ENCODE data around the gene TLL2.

The TLL2 gene

GRCh38 chr10:96488161-96488935 is 25.4 kb downstream of the TLL2 start:
- no peak for TF ChIP-seq Cebpa-rat (IDR thresholded peaks at IDR 0.05)
- H3K9ac ChIP-seq: no peak overlapping the region
- H3K4me2 ChIP-seq: no peak overlapping the region
- no peaks in the 10 kb centered on the region for H3K4me1 ChIP-seq
- no peaks in the 10 kb centered on the region for H3K27me3 ChIP-seq
- H3K4me3 ChIP-seq: no peak overlapping the region
- no peak overlapping the region for H3K27ac ChIP-seq
- no peaks in the 10 kb centered on the region for H3K36me3 ChIP-seq
- no peaks in the 10 kb centered on the region; a peak in 2 of 22 replicates for H4K20me1 ChIP-seq
- 0 out of 22 replicates have a peak, but pooled peaks cover 0 to under 1% (median 0%) of the 10 kb centered on the region in 11 experiments for H3K9me3 ChIP-seq (replicated peaks in 1 of 11)

DNA sequence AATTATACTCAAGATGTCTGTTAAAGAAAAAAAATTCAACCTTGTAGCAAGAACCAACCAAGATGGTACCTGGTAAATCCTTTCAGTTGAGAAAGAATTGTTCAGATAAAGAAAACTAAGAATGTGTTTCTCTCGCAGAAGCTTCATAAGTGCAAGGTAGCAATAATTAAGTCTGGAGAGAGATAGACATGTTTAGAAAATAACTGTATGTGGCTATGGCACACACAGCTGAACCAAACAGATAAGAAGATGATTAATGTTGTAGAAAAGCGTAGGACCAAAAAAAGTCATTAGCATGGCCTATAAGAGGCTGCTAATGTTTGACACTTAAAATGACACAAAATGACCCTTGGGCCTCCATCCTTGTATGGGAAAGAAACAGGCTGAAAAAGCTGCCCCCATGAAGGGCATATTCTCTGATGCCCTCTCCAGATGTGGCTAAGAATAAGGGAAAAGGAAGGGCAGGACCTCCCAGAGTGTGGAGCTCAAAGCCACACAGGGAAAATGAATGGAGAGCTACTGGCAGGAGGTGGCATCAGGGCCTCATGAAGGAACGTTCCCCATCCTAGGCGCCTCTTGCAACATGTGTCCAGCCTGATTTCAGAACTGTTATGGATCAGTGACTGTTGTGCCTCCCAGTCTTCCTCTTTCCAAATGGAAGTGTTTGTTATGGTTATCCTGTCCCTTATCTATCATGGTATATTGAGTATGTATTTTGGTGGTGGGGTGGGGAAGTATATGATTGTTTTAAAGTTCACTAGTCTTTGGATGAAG is 30.7 kb downstream of the TLL2 start:
- H3K4me2 ChIP-seq: no peak overlapping the region
- no peak overlapping the region for H3K27ac ChIP-seq
- no peak overlapping the region for H3K9ac ChIP-seq
- no peak for TF ChIP-seq Cebpa-rat (IDR thresholded peaks at IDR 0.05)
- 0 out of 22 replicates have a peak, but pooled peaks cover 0 to 6% (median 0%) of the 10 kb centered on the region in 11 experiments for H3K9me3 ChIP-seq (replicated peaks in 1 of 11)
- H3K4me3 ChIP-seq: no peak overlapping the region
- no peaks in the 10 kb centered on the region for H3K36me3 ChIP-seq
- H4K20me1 ChIP-seq: no peaks in the 10 kb centered on the region
- H3K27me3 ChIP-seq: no peaks in the 10 kb centered on the region
- no peaks in the 10 kb centered on the region for H3K4me1 ChIP-seq

- no peak overlapping the region for H3K27ac ChIP-seq
- H3K27me3 ChIP-seq: no peaks in the 10 kb centered on the region
- H3K4me1 ChIP-seq: no peaks in the 10 kb centered on the region
- 0 out of 22 replicates have a peak, but pooled peaks cover 0 to 6% (median 0%) of the 10 kb centered on the region in 11 experiments for H3K9me3 ChIP-seq (replicated peaks in 1 of 11)
- no peaks in the 10 kb centered on the region for H3K36me3 ChIP-seq
- no peak for TF ChIP-seq Cebpa-rat (IDR thresholded peaks at IDR 0.05)
- no peak overlapping the region for H3K4me2 ChIP-seq
- no peaks in the 10 kb centered on the region for H4K20me1 ChIP-seq
- no peak overlapping the region for H3K9ac ChIP-seq
- H3K4me3 ChIP-seq: no peak overlapping the region
Measured at GRCh38 chr10:96478355-96478754, 35.4 kb downstream of the TLL2 start.

DNA sequence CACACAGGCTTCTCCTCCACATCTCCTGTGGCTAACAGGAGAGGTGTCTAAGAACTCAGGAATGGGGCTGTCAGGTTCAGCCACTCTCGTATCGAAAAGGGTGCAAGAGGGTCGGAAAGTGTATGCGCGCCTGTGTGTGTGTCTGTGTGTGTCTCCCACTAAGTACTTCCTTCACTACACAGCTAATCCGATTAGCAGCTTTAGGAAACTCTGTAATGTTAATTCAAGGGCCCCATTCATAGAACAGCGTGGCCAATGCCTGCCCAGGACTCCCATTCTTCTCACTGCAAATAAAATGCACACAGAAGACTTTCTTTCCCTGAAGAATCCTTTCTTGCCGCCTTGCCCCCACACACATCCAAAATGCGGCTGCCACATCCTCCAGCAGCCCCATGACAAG is 39.9 kb downstream of the TLL2 start:
- Histone ChIP-seq H3K36me3 (no peaks in the 10 kb centered on the region), H3K27me3 (no peaks in the 10 kb centered on the region), H3K4me1 (no peaks in the 10 kb centered on the region), H4K20me1 (no peaks in the 10 kb centered on the region), H3K9me3 (replicated peaks in 1 of 11) (no peaks in the 10 kb centered on the region), H3K27ac (no peak overlapping the region), H3K4me2 (no peak overlapping the region), H3K4me3 (no peak overlapping the region), H3K9ac (no peak overlapping the region)
- TF ChIP-seq Cebpa-rat (IDR thresholded peaks at IDR 0.05): no peak

GRCh38 chr10:96470116-96470743 is 43.5 kb downstream of the TLL2 start:
- H3K4me2 ChIP-seq: no peak overlapping the region
- no peaks in the 10 kb centered on the region for H4K20me1 ChIP-seq
- no peak for TF ChIP-seq Cebpa-rat (IDR thresholded peaks at IDR 0.05)
- no peak overlapping the region for H3K9ac ChIP-seq
- no peak overlapping the region for H3K4me3 ChIP-seq
- no peak overlapping the region for H3K27ac ChIP-seq
- no peaks in the 10 kb centered on the region for H3K27me3 ChIP-seq
- H3K4me1 ChIP-seq: no peaks in the 10 kb centered on the region
- H3K9me3 ChIP-seq (replicated peaks in 1 of 11): no peaks in the 10 kb centered on the region
- H3K36me3 ChIP-seq: no peaks in the 10 kb centered on the region

DNA sequence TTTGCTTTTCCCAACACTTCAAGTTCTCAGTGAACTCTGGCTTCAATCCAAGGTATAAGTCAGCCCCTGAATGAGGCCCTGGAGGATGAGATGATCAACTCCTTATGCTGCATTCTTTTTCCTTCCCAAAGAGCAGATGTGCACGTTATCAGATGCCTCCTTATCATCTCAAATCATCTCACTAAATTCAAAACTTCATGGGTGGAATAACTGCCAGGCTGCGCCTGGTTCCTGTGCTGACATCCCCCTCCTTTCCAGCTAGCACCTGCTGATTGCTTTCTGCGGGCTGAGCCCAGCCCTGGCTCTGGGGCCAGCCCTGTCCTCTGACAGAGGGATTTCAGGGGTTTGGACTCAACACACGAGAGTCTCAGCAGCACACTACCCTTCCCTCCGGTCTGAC is 44.9 kb downstream of the TLL2 start:
- H3K4me3 ChIP-seq: no peak overlapping the region
- H3K4me1 ChIP-seq: peaks cover 0 to under 1% (median 0%) of the 10 kb centered on the region in 10 experiments; a peak in 1 of 20 replicates
- no peaks in the 10 kb centered on the region for H3K27me3 ChIP-seq
- no peak overlapping the region for H3K4me2 ChIP-seq
- H3K9ac ChIP-seq: no peak overlapping the region
- no peak overlapping the region for H3K27ac ChIP-seq
- no peak for TF ChIP-seq Cebpa-rat (IDR thresholded peaks at IDR 0.05)
- no peaks in the 10 kb centered on the region for H3K36me3 ChIP-seq
- H4K20me1 ChIP-seq: no peaks in the 10 kb centered on the region
- no peaks in the 10 kb centered on the region for H3K9me3 ChIP-seq (replicated peaks in 1 of 11)

- Histone ChIP-seq H4K20me1 (no peaks in the 10 kb centered on the region), H3K36me3 (no peaks in the 10 kb centered on the region), H3K27me3 (no peaks in the 10 kb centered on the region), H3K9me3 (replicated peaks in 1 of 11) (peaks cover 2 to 16% (median 7%) of the 10 kb centered on the region in 11 experiments), H3K4me3 (no peak overlapping the region), H3K9ac (no peak overlapping the region), H3K27ac (no peak overlapping the region), H3K4me1 (peaks cover 0 to 10% (median 6%) of the 10 kb centered on the region in 10 experiments; a peak in 9 of 20 replicates), H3K4me2 (no peak overlapping the region)
- TF ChIP-seq Cebpa-rat (IDR thresholded peaks at IDR 0.05): peak in 5 of 11 experiments; percentile 22 to 82 (median 54); a peak in 5 of 22 replicates
Measured at GRCh38 chr10:96465599-96465998, 48.1 kb downstream of the TLL2 start.

DNA sequence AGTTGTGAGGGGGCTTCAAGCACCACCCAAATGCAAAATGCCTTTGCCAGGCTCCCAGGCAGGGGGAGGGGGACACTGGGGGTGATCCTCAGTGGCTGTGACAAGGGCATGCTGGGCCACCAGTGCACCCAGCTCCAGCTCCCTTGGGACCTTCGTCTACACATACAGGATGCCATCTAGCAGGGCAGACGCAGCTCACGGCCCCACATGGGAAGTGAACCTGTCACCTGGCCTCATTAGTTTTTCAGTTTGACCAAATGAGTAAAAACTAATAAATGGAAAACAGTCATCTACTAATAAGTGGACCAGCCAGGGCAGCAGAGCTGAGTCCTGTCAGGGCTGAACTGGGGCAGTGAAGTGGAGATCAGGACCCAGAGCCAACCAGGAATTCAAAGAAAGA is 50.2 kb downstream of the TLL2 start:
- no peak for TF ChIP-seq Cebpa-rat (IDR thresholded peaks at IDR 0.05)
- Histone ChIP-seq H3K36me3 (no peaks in the 10 kb centered on the region), H3K4me1 (peaks cover 0 to 10% (median 6%) of the 10 kb centered on the region in 10 experiments; a peak in 9 of 20 replicates), H3K9me3 (replicated peaks in 1 of 11) (peaks cover 9 to 24% (median 13%) of the 10 kb centered on the region in 11 experiments), H3K9ac (no peak overlapping the region), H3K27me3 (no peaks in the 10 kb centered on the region), H4K20me1 (no peaks in the 10 kb centered on the region), H3K4me3 (no peak overlapping the region), H3K4me2 (peak overlapping the region in 5 of 11 experiments; percentile 17 to 48 (median 36); a peak in 8 of 22 replicates), H3K27ac (no peak overlapping the region)

GRCh38 chr10:96462606-96463151 is 51.0 kb downstream of the TLL2 start:
- Histone ChIP-seq H3K4me1 (peaks cover 0 to 14% (median 8%) of the 10 kb centered on the region in 10 experiments; a peak in 14 of 20 replicates), H3K27me3 (no peaks in the 10 kb centered on the region), H4K20me1 (no peaks in the 10 kb centered on the region), H3K4me2 (no peak overlapping the region; a peak in 1 of 22 replicates), H3K9me3 (replicated peaks in 1 of 11) (peaks cover 9 to 24% (median 13%) of the 10 kb centered on the region in 11 experiments), H3K36me3 (no peaks in the 10 kb centered on the region), H3K4me3 (no peak overlapping the region), H3K9ac (no peak overlapping the region), H3K27ac (no peak overlapping the region)
- TF ChIP-seq Cebpa-rat (IDR thresholded peaks at IDR 0.05): no peak
